Gastrocnemius medialis (tissue), 4 donors: ENCODE measurements around the gene SEC23A.

Experiments
- POLR2A ChIP-seq, 2 donors: fragments of 450-650 bp; IDR thresholded peaks; one replicate each; pipeline ENCODE4 v1.6.1; 2017; ENCODE audit warnings: antibody characterized with exemption in 2 of 2, mild to moderate bottlenecking in 2 of 2, moderate library complexity in 2 of 2
- TF ChIP-seq, protein P1 (sequence below), 5 experiments: fragments of 450-650 bp in 3 of 5; fragments of 200-600 bp in 2 of 5; sonication (generic) in 2 of 5; IDR thresholded peaks in 4 of 5; conservative IDR thresholded peaks in 1 of 5; 1 replicate in 4 of 5; 2 replicates in 1 of 5; pipeline ENCODE4 v1.5.1; 2016 to 2019; ENCODE audit warnings: antibody characterized with exemption in 5 of 5, mild to moderate bottlenecking in 3 of 5, moderate library complexity in 3 of 5

DNA sequence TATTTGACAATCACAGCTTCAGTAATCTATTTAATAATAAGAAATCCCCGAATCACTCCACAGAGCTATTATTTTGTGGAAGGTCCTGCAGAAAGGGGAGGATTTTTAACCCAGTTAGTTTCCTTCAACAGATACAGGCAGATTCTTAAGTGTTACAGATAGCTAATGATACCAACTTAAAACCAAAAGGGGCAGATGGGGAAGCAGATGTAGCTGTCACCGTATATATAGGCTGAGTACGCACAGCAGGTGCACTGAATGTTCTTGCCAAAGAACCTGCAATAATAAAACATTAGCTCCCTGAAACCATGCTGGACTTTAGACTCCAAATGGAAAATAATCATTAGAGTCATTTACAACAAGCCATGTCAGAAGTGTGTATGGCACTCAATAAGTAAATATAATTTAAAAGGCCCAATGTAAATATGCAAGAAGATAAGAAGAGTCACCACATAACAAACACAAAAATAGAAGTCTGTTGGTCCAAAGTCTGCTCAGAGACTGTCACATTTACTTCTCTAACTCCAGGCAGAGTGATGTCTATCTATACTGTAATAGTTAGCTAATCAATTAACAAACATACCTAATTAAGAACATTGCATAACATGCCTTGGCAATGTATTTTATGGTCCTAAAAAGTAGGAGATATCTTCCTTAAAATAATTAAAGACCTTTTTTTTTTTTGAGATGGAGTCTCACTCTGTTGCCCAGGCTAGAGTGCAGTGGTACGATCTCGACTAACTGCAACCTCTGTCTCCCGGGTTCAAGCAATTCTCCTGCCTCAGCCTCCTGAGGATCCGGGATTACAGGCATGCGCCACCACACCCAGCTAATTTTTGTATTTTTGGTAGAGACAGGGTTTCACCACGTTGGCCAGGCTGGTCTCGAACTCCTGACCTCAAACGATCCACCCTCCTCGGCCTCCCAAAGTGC, 78.8 kb downstream of the SEC23A start:
- TF ChIP-seq, protein P1, sequence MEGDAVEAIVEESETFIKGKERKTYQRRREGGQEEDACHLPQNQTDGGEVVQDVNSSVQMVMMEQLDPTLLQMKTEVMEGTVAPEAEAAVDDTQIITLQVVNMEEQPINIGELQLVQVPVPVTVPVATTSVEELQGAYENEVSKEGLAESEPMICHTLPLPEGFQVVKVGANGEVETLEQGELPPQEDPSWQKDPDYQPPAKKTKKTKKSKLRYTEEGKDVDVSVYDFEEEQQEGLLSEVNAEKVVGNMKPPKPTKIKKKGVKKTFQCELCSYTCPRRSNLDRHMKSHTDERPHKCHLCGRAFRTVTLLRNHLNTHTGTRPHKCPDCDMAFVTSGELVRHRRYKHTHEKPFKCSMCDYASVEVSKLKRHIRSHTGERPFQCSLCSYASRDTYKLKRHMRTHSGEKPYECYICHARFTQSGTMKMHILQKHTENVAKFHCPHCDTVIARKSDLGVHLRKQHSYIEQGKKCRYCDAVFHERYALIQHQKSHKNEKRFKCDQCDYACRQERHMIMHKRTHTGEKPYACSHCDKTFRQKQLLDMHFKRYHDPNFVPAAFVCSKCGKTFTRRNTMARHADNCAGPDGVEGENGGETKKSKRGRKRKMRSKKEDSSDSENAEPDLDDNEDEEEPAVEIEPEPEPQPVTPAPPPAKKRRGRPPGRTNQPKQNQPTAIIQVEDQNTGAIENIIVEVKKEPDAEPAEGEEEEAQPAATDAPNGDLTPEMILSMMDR (IDR thresholded peaks at IDR 0.05 in 4 of 5, conservative IDR thresholded peaks at IDR 0.05 in 1 of 5), result no peak
- no peak for TF ChIP-seq POLR2A (IDR thresholded peaks at IDR 0.05)
